Neural cell (in vitro differentiated cells): ENCODE results near the gene GAL3ST3. TPM values are rescaled to one million over a fixed set of nuclear protein-coding genes. Genes with fewer than 3 reads are reported as not detected.

Source experiments
- H2AFZ ChIP-seq: fragments of 200-600, 300-800 bp; sonication (generic), shearing (Covaris generic); 2 replicates; pipeline ENCODE4 v1.6.0; 2014; ENCODE audit warnings: low read depth, mild to moderate bottlenecking, antibody characterized with exemption, low read length, moderate library complexity
- H3F3A ChIP-seq: fragments of 200-600 bp; shearing (Covaris generic); 2 replicates; pipeline ENCODE4 v1.6.1; 2016; ENCODE audit warnings: mild to moderate bottlenecking, moderate library complexity, mixed read lengths, antibody characterized with exemption, low read length; ENCODE audit not compliant: insufficient read depth, poor library complexity, severe bottlenecking
- H3K27ac ChIP-seq: fragments of 200-600, 300-800 bp; sonication (generic), shearing (Covaris generic); 2 replicates; pipeline ENCODE4 v1.5.1; 2014; ENCODE audit warnings: mild to moderate bottlenecking, low read length, moderate library complexity
- H3K27me3 ChIP-seq: fragments of 300-800, 200-600 bp; sonication (generic), shearing (Covaris generic); 2 replicates; pipeline ENCODE4 v1.6.0; 2014; ENCODE audit warnings: mild to moderate bottlenecking, low read depth, low read length, moderate library complexity; ENCODE audit not compliant: insufficient read depth
- H3K36me3 ChIP-seq: fragments of 300-800, 200-600 bp; sonication (generic), shearing (Covaris generic); 2 replicates; pipeline ENCODE4 v1.5.1; 2014; ENCODE audit warnings: mild to moderate bottlenecking, antibody characterized with exemption, low read length, moderate library complexity; ENCODE audit not compliant: insufficient read depth
- H3K4me2 ChIP-seq: fragments of 300-800, 200-600 bp; sonication (generic), shearing (Covaris generic); 2 replicates; pipeline ENCODE4 v1.6.0; 2014; ENCODE audit warnings: mild to moderate bottlenecking, low read length
- H3K4me3 ChIP-seq: fragments of 300-800, 200-600 bp; sonication (generic), shearing (Covaris generic); 2 replicates; pipeline ENCODE4 v1.5.1; 2014; ENCODE audit warnings: mild to moderate bottlenecking, low read length, moderate library complexity
- H3K79me2 ChIP-seq: fragments of 200-600 bp; shearing (Covaris generic); replicated peaks from 2 replicates; pipeline ENCODE4 v1.6.0; 2014; ENCODE audit warnings: mild to moderate bottlenecking, low read length, moderate library complexity; ENCODE audit not compliant: insufficient read depth
- H3K9ac ChIP-seq: fragments of 300-800, 200-600 bp; sonication (generic), shearing (Covaris generic); 2 replicates; pipeline ENCODE4 v1.6.1; 2016; ENCODE audit warnings: mild to moderate bottlenecking, low read length, mixed read lengths
- H3K9me2 ChIP-seq: fragments of 200-600 bp; shearing (Covaris generic); 2 replicates; pipeline ENCODE4 v1.6.1; 2016; ENCODE audit warnings: mild to moderate bottlenecking, low read length, mixed read lengths; ENCODE audit not compliant: insufficient read depth
- H3K9me3 ChIP-seq: fragments of 200-600, 300-800 bp; sonication (generic), shearing (Covaris generic); 2 replicates; pipeline ENCODE4 v1.6.1; 2016; ENCODE audit warnings: mild to moderate bottlenecking, mixed run types, low read length, moderate library complexity, mixed read lengths
- H4K20me1 ChIP-seq: fragments of 200-600 bp; shearing (Covaris generic); 2 replicates; pipeline ENCODE4 v1.6.1; 2016; ENCODE audit warnings: mild to moderate bottlenecking, mixed run types; ENCODE audit not compliant: insufficient read depth
- CTCF ChIP-seq: fragments of 450-650 bp; IDR thresholded peaks from 2 replicates; pipeline ENCODE4 v1.5.1; 2014; ENCODE audit warnings: antibody characterized with exemption, mild to moderate bottlenecking, moderate library complexity; ENCODE audit not compliant: poor library complexity, severe bottlenecking
- EP300 ChIP-seq: fragments of 450-650 bp; conservative IDR thresholded peaks from 2 replicates; pipeline ENCODE4 v1.6.1; 2014; ENCODE audit warnings: antibody characterized with exemption, mild to moderate bottlenecking, moderate library complexity; ENCODE audit not compliant: poor library complexity, severe bottlenecking
- EZH2 ChIP-seq: fragments of 200-600, 300-800 bp; shearing (Covaris generic), sonication (generic); IDR thresholded peaks from 2 replicates; pipeline ENCODE4 v1.6.1; 2014; ENCODE audit warnings: antibody characterized with exemption, low read length, borderline replicate concordance, mild to moderate bottlenecking; ENCODE audit not compliant: insufficient read depth, poor library complexity, severe bottlenecking
- MXI1 ChIP-seq: fragments of 450-650 bp; conservative IDR thresholded peaks from 2 replicates; pipeline ENCODE4 v1.6.1; 2014; ENCODE audit warnings: antibody characterized with exemption, mild to moderate bottlenecking; ENCODE audit not compliant: poor library complexity, severe bottlenecking
- POLR2AphosphoS5 ChIP-seq: IDR thresholded peaks from 2 replicates; pipeline ENCODE4 v1.6.1; 2012
- RAD21 ChIP-seq: fragments of 450-650 bp; conservative IDR thresholded peaks from 2 replicates; pipeline ENCODE4 v1.6.1; 2014; ENCODE audit warnings: antibody characterized with exemption, mild to moderate bottlenecking, moderate library complexity
- REST ChIP-seq: IDR thresholded peaks from 2 replicates; pipeline ENCODE4 v1.6.1; 2012; ENCODE audit warnings: borderline replicate concordance
- SMC3 ChIP-seq: fragments of 450-650 bp; conservative IDR thresholded peaks from 2 replicates; pipeline ENCODE4 v1.6.1; 2014; ENCODE audit warnings: antibody characterized with exemption, mild to moderate bottlenecking, moderate library complexity; ENCODE audit not compliant: poor library complexity
- TAF1 ChIP-seq: IDR thresholded peaks from 2 replicates; pipeline ENCODE4 v1.6.1; 2012; ENCODE audit warnings: low read depth
- polyA plus RNA-seq: library from polyadenylated mRNA; depleted of rRNA; stranded (reverse); fragments of >200 nt; gene quantifications from 2 replicates; pipeline ENCODE4 v1.2.3, GENCODE V29; 2014

GAL3ST3 gene
- polyA plus RNA-seq, 1 donor from 2014 or later: 17.2 TPM

- H2AFZ ChIP-seq: no peak overlapping the region
- peaks cover 4% of the 10 kb centered on the region for H3F3A ChIP-seq
- H3K36me3 ChIP-seq: peaks cover 5% of the 10 kb centered on the region
- no peaks in the 10 kb centered on the region for H4K20me1 ChIP-seq
- H3K4me2 ChIP-seq: no peak overlapping the region
- no peaks in the 10 kb centered on the region for H3K27me3 ChIP-seq
- no peaks in the 10 kb centered on the region for H3K9me2 ChIP-seq
- H3K79me2 ChIP-seq: peaks cover 27% of the 10 kb centered on the region
- H3K9me3 ChIP-seq: no peaks in the 10 kb centered on the region
- H3K27ac ChIP-seq: no peak overlapping the region
- H3K4me3 ChIP-seq: no peak overlapping the region
- H3K9ac ChIP-seq: no peak overlapping the region
- no peak for TF ChIP-seq EZH2
- TF ChIP-seq REST: no peak
- no peak for TF ChIP-seq EP300
- no peak for TF ChIP-seq CTCF
- no peak for TF ChIP-seq RAD21
- TF ChIP-seq SMC3: no peak
- no peak for TF ChIP-seq POLR2AphosphoS5
- TF ChIP-seq MXI1: no peak
- TF ChIP-seq TAF1: no peak
These were observed 26.3 kb upstream of the GAL3ST3 start for GRCh38 chr11:66075273-66075672.

- H3K9me3 ChIP-seq: no peaks in the 10 kb centered on the region
- no peaks in the 10 kb centered on the region for H3K27me3 ChIP-seq
- no peak overlapping the region for H3K27ac ChIP-seq
- H3F3A ChIP-seq: peaks cover 4% of the 10 kb centered on the region
- H3K4me2 ChIP-seq: no peak overlapping the region
- peaks cover 24% of the 10 kb centered on the region for H3K79me2 ChIP-seq
- H3K36me3 ChIP-seq: peaks cover 5% of the 10 kb centered on the region
- H3K9ac ChIP-seq: no peak overlapping the region
- no peak overlapping the region for H2AFZ ChIP-seq
- no peak for TF ChIP-seq POLR2AphosphoS5
- no peak for TF ChIP-seq MXI1
- no peak for TF ChIP-seq CTCF
- no peak for TF ChIP-seq EZH2
- TF ChIP-seq SMC3: no peak
- TF ChIP-seq EP300: no peak
- TF ChIP-seq TAF1: no peak
- no peak for TF ChIP-seq REST
- TF ChIP-seq RAD21: no peak
- no peak overlapping the region for H3K4me3 ChIP-seq
- H3K9me2 ChIP-seq: no peaks in the 10 kb centered on the region
- no peaks in the 10 kb centered on the region for H4K20me1 ChIP-seq
These were observed 24.7 kb upstream of the GAL3ST3 start for GRCh38 chr11:66073669-66074068.
